Activated CD4-positive, alpha-beta T cell treated with anti-CD3 and anti-CD28 coated beads, Interleukin-2, amount 50 U/mL, for 16 hours (primary cell): ENCODE results near the gene SGF29.
"Not testable (repeated sequence)": the region's sequence is repeated elsewhere in the genome, so short reads cannot be mapped to it uniquely, and the experiment has no call there.

Experiments used
- DNase-seq: peaks from one replicate; pipeline ENCODE4 v3.0.0-alpha.2; 2020

SGF29 gene

GRCh38 chr16:28534542-28535373, 19.0 kb upstream of the SGF29 start:
- no peak for DNase-seq

GRCh38 chr16:28537076-28537475, 16.6 kb upstream of the SGF29 start:
- no peak for DNase-seq

- no peak for DNase-seq
These were observed 15.6 kb upstream of the SGF29 start for GRCh38 chr16:28537964-28538732.

- DNase-seq: no peak
These were observed 14.8 kb upstream of the SGF29 start, which contains the start of gene NUPR1 for GRCh38 chr16:28538733-28539596. Gene NUPR1, minus strand, starts transcription at chr16:28538974. Its CDS starts 67 bp downstream, at chr16:28538907.

- no peak for DNase-seq
These were observed 13.4 kb upstream of the SGF29 start for GRCh38 chr16:28540346-28540745.

GRCh38 chr16:28542646-28543045, 11.1 kb upstream of the SGF29 start:
- no peak for DNase-seq

- DNase-seq: no peak
These were observed 10.6 kb upstream of the SGF29 start for GRCh38 chr16:28543072-28543471.

GRCh38 chr16:28544998-28545397, 8.7 kb upstream of the SGF29 start:
- no peak for DNase-seq

- DNase-seq: not testable (repeated sequence)
These were observed 7.8 kb upstream of the SGF29 start for GRCh38 chr16:28545964-28546363.

- no peak for DNase-seq
These were observed 7.1 kb upstream of the SGF29 start for GRCh38 chr16:28546626-28547025.

GRCh38 chr16:28548306-28548802, 5.4 kb upstream of the SGF29 start:
- DNase-seq: no peak

- no peak for DNase-seq
These were observed 4.3 kb upstream of the SGF29 start for GRCh38 chr16:28549301-28549899.

- DNase-seq: no peak
These were observed 1.1 kb downstream of the SGF29 start for GRCh38 chr16:28554634-28555423.

- peak; percentile 47 for DNase-seq
These were observed 1.8 kb downstream of the SGF29 start for GRCh38 chr16:28555561-28555960.

GRCh38 chr16:28556914-28557320, 3.2 kb downstream of the SGF29 start:
- no peak for DNase-seq

- DNase-seq: no peak
These were observed 4.7 kb downstream of the SGF29 start for GRCh38 chr16:28558456-28558855.

- DNase-seq: no peak
These were observed 8.0 kb downstream of the SGF29 start for GRCh38 chr16:28561557-28562187.

- no peak for DNase-seq
These were observed 8.5 kb downstream of the SGF29 start for GRCh38 chr16:28562199-28562598.

GRCh38 chr16:28563218-28563617, 9.5 kb downstream of the SGF29 start:
- no peak for DNase-seq

GRCh38 chr16:28566233-28566925, 12.7 kb downstream of the SGF29 start:
- not testable (repeated sequence) for DNase-seq
